HG03196 (cell line): ENCODE measurements around the gene LRRC31.

Experiments
- ATAC-seq: cut with Tn5 transposase; IDR thresholded peaks from one replicate; pipeline ENCODE4 v1.9.1; 2021; ENCODE audit not compliant: unreplicated experiment

LRRC31 gene

DNA sequence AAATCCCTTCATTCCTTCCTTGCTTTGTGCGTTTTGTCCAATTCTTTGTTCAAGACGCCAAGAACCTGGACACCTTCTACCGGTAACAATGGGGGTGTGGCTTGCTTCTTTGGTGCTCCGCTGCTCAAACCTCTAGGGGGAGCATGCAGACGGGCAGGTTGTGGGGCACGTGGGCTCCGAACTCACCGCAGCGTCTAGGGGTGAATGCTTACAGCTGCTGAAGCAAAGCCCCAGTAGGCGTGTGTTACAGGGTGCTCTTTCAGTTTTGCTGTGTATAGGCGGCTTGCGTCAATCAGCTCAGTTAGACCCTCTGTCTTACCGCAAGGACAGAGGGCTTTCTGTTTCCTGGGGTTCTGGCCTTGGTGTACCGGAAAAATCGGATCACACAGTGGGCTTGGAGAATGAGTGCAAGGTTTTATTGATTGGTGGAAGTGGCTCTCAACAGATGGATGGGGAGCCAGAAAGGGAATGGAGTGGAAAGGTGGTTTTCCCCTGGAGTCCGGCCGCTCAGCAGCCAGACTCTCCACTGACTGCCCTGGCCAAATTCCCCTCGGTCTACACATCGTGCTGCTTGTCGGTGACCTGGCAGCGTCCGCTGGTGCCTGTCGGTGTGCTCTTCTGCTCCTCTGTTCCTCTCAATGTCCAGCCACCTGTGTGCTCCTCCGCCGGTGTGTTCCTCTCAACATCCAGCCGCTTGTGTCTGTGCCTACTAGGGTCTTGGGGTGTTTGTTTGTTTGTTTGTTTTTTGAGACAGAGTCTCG is 55.8 kb downstream of the LRRC31 start:
- peak; percentile 76 for ATAC-seq

GRCh38 chr3:169813278-169813677 is 56.5 kb downstream of the LRRC31 start:
- ATAC-seq: no peak

DNA sequence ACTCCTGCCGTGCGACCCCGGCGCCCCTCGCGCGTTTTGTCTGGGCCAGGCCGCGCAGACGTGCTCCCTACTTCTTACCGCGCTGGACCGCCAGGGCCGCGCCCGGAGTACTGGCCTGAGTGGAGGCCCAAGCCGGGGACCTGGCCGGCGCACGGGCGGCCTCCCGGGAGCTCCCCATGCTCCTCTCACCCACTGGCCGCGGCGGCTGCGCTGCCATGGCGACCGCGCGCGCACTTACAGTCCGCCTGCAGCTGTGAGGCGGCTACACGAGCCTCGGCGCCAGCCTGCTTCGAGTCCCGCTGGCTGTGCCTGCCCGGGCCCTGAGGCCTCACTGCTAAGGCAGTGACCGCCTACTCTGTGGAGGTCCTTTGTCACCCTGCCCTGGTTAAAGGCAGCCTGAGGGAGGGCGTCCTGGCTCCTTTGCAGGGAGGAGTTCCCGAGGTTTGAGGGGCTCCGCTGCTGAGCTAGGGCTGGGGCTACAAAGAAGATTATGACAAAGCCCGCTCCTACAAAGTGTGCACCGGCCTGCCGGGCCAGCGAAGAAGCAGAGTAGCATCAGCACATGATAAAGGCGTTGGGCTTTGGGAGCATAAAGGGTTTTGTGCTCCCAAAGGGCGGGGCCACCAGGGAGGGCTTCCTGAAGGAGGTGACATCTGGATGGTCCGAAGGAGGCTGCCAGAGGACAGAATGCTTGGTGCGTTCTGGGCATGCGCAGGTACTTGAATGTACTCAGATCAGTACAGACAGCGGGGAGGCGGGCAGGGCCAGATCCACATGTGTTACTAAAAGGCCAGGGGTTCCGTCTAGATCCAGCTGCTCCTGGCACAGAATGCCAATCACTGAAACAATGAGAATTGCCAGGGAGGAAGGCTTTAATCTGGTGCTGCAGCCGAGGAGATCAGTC is 57.2 kb downstream of the LRRC31 start, which contains the start of the genes LRRC34 and LRRIQ4:
TSS of gene LRRC34 (minus strand) at position 573 of the 904 bp plus-strand sequence. CDS start at position 217, 356 bp downstream.
TSS of gene LRRIQ4 (plus strand) at position 539 of the 904 bp plus-strand sequence. CDS start 9,052 bp downstream, outside the sequence.
- ATAC-seq: peak; percentile 84

DNA sequence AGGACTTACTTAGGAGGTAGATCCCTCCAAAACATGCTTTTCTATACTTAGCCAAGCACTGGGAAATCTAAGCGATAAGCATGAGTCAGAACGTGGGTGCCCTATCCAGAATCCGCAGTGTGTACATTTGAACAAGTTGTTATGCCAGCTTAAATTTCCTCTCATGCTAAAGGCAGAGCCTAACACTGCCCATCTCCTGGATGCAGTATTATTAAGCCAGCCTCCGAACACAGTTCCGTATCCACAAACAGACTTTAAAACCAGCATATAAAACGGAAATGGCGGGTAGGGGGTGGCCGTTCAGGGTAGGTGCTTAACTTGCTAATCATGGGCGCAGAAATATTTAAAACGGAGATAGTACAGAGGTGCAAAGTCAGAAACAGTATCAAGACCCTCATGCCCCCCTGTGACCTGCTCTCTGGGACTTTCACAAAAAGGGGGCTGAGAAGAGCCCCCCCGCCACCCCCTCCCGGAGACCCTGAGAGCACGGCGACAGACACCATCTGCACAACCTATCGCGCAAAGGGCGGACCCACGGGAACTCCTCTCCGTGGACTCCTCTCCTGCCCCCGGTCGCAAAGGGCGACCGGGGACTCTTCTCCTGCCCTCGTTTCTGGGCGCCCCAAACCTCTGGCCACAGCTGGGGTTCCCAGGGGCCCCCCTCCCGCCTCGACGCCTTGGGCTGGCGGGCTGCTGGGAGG is 58.0 kb downstream of the LRRC31 start:
- no peak for ATAC-seq

DNA sequence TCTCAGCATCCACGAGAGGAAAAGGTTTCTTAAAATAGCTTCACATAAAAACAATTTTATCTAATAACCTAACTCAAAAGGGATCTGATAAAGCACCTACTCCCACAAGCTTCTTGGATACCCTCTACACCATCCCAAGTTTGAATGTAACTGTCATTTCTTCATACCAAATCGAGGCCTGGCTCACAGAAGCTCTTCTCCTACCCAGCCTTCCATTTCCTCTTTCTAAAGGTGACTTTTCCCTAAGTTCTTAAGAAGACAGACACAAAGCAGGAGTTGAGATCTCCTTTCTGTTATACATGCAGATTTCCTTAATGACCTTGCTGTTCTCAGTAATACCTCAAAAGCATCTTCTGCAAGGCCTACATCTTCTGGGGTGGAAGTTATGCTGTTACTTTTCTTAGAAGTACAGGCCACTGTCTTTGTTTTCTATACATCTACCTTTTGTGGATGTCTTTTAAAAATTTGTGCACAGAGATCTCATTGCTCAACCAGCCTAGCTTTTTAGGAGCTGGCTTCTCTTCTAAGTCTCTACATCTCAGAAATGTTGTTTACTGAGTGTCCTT is 60.4 kb downstream of the LRRC31 start:
- ATAC-seq: no peak

DNA sequence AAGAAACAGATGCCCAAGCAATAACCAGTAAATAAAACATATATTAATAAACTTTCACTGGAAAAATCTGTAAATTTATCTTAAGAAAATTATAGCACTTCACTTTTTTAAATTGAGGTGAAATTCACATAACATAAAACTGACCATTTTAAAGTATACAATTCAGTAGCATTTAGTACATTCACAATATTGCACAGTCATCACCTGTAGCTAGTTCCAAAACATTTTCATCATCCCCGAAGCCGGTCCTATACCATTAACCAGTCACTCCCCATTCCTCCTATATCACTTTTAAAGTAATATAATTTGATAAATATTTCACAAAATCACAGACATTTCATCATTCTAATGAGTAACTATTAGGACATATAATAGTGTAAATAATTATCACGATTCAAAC is 65.1 kb downstream of the LRRC31 start:
- ATAC-seq: no peak

DNA sequence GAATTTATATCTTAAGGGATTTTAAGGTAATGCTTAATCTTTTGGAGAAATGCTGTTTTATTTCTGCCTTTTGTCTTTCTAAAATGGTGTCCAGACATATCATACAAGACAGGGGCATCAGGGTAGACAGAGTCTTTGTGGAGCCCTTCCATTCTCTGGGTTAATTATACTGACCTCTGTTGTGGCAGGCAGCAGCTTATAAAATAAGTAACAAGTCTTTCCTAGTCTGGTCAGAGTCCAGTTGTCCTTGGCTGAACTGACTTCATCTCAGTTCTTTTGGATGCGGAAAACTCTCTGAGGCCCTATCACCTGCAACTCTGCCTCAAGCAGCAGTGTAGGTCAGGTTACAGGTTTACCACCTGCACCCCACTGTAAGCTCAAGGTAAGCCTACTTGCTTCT is 77.4 kb downstream of the LRRC31 start:
- ATAC-seq: no peak

DNA sequence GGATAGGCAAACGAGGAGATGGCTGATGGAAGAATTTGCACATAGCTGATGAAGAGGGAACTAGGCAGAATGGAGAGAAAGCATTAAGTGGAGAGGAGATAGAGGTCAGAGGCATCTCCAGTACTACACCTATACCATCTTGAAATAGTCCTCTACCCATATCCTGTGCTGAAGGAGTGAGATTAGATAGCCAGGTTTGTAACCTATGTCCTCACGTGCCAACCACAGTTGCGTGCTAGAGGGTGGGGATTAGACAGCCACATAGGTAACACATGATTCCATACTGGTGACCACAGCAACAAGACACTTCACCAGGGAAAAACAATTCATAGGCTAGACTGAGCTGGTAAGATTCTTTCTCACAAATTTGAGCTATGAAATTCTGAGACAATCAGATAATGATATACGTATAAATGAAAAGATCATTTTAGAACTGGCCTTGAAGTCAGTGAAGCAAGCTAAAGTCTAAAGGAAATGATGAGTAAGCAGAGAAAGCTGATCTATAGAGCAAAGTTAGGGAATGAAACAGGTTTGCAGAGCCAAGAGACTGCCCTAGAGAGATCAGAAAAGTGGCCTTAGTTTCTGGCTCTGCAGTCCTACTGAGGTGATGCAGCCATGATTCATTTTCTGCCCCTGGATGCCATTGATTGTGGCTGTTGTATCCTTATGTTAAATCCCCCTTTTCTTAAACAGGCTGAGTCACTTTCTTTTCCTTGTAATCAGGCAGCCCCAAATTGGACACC is 78.9 kb downstream of the LRRC31 start:
- no peak for ATAC-seq

DNA sequence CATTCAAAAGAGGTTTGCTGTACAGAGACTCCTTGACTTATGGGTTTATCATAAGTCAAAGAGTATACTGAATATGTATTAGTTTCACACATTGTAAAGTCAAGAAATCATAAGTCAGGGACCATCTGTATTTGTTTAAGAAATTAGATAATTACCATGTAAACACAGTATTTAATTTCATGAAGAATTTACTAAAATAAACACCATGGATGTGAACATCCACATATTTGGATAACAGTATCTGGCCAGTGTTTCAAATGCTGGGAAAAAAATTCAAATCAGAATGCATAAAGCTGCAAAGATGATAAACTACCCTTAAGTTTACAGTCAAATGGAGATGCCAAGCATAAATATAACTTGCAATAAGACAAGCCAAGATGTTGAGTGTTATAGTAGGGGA is 79.5 kb downstream of the LRRC31 start:
- ATAC-seq: no peak
